HG03135 (cell line): Measurements from ENCODE around the gene CALB2.
"Not testable (repeated sequence)": the region's sequence is repeated elsewhere in the genome, so short reads cannot be mapped to it uniquely, and the experiment has no call there.

Experiments
- ATAC-seq: cut with Tn5 transposase; IDR thresholded peaks from one replicate; pipeline ENCODE4 v1.9.1; 2021; ENCODE audit warnings: mild to moderate bottlenecking, moderate library complexity; ENCODE audit not compliant: unreplicated experiment

The CALB2 gene

DNA sequence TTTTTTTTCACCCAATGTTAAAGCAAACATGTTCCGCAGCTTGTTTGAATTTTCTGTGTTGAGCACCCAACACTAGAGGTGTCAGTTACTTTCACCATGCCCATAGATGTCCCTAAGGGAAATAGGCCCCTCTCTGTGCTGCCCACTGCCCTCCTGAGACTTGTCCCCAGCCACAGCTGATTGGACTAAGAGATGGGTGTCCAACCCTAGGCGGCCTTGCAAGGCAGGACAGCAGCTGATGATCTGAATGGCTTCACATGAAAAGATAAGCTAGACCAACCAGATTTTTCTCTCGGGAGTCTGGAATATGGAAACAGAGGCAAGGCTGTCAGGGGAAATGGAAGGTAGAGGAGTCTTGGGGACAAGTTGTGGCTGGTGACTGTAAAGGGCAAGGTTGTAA is 6.1 kb upstream of the CALB2 start:
- ATAC-seq, result no peak

DNA sequence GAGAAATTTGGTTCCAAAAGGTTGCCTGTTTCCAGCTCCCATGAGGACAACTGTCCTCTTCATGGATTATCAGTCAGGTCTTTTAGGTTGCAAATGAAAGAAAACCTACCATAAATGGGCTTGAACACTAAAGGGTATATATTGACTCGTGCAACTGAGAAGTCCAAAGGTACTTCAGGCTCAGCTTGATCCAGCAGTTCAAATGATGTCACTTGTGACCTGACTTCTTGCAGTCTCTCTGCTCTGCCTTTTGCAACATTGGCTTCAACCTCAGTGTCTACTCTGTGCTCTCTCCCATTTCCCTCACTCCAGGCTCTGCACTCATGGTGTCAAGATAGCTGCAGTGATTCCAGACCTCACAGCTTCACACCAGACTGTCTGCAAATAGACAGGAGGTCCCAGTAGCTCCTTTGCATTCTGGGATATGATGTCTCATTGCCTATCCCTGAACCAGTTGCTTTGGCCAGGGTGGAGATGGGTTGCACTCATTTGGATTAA is 5.5 kb upstream of the CALB2 start:
- ATAC-seq, result no peak

DNA sequence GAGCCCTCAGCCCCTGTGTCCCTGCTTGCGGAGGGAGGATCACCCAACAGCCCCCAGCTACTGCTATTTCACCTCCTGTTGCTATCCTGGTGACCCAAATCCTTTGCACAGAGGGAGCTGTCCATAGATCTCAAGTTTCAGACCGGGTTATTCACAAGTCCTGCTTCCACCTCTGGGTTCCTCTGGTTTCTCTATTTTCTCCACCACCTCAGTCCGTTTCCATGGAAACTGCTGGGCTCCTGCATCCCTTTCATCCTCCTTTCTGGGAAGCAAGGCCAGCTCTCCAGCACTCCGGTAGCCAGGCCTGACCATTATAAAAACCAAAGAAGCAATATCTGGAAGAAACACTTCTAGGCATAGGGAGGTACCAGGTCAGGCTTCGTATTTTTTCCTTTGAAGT is 4.8 kb upstream of the CALB2 start:
- no peak for ATAC-seq

DNA sequence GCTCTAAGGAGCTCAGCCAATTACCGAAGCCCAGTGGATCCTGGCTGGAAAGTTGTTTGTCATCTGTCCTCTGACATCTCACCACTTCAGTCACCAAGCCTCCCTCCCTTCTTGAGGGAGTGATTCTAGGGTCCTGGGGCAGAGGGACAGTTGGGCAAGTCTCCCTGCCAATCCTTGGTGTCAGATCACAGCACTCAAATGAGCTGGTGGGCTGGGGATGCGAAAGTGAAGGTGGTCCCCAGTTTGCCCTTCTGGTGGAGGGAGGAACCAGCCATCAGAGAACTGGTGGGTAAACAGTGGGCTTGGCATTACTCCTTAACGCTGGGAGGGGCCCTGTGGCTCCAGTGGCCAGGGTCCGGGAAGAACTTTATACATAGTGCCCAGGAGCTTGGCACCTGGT is 4.4 kb upstream of the CALB2 start:
- ATAC-seq, result no peak

DNA sequence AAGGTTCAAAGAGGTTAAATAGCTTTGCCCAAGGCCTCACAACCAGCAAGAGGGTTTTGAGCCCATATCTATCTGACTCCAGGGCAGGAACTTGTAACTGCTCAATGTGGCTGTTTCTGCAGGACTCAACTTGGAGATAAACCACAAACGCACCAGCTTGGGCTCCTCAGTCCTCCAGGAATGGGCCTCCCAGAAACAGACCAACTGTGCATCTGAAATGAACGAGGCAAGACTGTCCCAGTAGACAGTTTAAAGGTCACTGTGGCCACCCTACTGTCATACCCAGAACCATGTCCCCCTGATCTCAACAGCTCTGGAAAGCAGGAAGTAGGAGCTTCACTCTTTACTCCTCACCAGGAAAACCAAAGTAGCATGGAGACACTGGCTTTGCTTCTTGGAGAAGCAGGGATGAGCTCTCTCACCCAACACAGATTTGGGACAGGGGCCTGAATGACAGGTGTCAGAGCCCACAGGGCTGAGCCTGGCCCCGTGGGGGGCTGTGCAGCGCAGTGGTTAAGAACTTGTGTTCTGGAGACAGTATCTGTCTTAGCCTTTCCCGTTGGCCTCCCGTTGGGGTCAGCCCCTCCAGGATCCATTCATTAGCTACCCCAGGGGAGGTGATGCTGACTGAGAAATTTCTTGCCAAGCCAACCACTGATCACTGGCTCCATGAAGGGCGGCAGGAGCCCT is 2.3 kb upstream of the CALB2 start:
- no peak for ATAC-seq

DNA sequence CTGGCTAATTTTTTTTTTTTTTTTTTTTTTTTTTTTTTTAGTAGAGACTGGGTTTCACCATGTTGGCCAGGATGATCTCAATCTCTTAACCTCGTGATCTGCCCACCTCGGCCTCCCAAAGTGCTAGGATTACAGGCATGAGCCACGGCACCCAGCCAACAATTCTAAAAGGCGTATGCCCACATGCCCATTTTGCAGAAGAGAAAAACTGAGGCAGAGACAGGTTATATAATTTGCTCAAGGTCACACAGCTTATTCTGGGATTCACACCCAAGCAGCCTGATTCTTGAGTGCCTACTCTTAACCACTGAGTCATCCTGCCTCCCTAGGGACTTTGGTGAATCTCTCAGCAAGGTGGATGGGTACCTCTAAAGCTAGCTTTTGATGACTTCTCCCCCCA is 1.6 kb upstream of the CALB2 start:
- ATAC-seq, result not testable (repeated sequence)

DNA sequence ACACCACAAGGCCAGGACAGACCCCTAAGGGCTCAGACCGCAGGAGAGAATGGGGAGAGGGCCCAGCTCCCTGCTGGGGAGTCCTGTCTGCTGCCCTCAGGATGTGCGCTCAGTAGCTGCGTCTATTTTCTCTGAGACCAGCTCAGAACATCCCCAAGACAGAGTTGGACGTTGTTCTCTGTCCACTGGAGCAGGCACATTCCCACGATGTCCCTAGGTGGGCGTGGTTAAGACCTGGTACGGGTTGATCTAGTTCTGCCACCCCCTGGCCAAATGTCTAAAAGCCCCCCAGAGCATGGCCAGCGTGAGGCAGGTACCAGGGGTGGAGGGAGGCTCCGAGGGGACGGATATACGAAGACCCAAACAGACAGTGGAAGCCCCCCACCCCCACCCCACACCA is 842 bp upstream of the CALB2 start:
- no peak for ATAC-seq

DNA sequence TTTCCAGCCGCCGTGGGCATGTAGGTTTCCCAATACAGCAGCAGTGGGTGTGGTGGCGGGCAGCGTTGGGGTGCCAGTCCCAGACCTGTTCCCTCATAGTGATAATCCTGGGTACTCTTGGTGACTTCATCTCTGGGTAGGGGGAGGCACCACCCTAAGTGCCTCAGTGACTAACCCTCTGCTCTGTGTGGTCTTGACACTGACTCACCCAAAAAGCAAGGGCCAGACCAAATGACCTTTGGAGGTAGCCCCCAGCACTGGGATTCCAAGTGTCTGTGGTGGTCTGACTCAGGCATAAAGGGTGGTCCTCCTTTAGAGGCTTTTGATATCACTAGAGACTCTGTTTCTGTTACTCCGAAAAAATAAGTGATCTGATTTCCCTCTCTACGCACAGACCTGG is 908 bp downstream of the CALB2 start:
- ATAC-seq, result no peak

DNA sequence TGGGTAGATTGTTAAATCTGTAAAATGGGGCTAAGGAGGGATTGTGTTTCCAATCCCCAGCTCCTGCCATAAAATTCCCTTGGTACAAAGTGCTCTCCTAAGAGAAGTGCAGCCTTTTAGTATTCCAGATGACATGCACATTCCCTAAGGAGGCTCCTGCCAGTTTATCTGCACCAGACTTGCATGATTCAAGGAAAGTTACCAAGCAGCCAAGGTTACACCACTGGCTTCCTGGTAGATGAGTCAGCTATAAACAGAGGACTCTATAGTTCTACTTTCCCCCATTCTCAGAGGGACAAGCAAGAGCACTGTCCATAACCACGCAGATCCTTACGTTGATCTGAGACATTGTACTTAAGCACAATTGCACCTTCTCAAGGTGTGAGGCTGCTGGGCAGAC is 1.9 kb downstream of the CALB2 start:
- ATAC-seq, result no peak

DNA sequence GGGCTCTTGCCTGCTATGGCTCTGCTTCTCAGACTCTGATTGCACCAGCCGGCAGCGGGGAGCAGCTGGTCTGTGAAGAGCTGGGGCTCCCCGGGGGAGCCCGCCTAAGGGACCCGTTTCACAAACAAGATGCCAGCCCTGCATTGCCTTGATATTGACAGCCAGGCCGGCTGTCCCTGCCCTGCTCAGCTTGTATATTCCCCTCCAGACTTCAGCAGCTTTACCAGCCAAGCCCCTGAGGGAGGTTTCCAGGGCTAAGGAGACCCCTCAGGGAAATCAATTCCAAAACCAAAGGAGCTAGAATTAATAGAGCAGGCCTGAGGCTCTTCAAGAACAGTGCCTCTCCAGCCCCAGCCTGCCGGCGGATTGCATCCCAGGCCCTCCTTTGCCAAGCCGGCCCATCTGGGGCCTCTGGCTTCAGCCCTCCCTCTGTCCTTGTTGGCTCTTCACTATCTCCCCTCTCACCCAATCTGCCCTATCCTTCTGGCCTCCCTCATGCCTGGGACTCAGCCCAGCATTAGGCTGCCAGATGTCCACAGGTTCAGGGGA is 5.7 kb downstream of the CALB2 start:
- ATAC-seq, result no peak

DNA sequence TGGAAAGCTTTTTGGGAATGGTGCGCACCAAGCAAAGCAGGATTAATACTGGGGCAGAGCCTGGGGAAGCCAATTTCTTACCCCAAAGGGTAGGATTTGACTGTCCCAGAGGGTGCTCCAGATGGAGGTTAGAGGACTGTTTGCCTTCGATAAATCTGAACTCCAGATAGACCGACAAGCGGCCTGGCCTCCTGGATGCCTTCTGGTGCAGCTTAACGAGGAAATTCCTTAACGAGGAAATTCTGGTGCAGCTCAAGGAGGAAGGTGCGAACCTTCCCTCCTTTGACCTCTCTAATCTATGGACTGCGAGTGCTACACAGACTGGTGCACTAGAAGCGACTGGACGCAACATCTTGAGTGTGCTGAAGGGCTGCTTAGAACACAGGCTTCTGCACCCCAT is 6.5 kb downstream of the CALB2 start:
- ATAC-seq, result no peak

DNA sequence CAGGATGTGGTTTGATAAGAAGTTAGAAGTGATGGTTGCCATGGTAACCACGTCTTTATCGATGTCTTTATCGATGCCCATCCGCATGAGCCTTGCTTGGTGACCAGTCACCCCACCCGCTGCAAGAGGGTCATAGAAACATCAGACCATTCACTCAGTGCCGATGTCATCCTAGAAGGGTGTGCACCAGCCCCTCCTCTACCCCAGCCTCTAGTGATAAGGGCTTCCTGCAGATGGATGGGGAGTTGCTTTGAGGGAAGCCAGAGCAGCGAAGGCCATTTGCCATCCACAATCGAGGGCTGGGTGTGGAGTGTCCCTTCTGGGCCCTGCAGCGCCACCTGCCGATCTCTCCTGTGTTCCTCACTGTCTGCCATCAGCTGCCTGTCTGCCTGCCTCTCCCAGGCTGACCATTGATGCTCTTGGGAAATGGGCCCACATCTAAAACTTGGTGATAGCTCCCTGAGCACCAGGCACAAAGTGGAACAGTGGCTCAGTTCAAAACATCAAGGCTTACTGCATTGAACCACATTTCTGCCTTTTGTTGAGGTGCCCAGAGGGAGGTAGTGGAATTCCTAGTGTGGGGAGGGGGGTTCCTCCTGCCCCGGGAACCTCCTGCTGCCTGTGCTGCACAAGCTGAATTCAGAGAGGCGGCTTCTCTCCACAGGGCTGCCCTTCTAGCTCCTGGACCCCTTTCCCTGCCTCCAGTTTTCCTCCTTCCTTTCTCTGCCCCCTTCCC is 8.9 kb downstream of the CALB2 start:
- ATAC-seq, result no peak

DNA sequence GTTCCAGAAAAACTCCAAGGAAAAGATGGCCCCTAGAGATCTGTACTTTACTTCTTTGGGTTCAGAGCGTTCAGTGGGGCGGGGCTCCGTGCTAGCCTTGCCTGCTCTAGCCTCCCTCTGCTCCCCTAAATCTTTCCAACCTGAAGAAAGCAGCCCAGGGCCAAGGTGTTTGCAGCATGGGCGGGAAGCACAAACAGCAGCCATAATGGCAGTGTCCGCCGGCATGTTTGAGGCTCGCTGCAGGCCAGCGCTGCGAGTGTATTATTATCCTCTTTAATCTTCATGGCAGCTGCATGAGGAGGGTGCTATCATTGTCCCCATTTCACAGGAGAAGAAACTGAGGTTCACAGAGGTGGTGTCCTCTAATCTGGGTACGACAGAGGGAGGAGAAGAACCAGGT is 10.4 kb downstream of the CALB2 start:
- no peak for ATAC-seq

DNA sequence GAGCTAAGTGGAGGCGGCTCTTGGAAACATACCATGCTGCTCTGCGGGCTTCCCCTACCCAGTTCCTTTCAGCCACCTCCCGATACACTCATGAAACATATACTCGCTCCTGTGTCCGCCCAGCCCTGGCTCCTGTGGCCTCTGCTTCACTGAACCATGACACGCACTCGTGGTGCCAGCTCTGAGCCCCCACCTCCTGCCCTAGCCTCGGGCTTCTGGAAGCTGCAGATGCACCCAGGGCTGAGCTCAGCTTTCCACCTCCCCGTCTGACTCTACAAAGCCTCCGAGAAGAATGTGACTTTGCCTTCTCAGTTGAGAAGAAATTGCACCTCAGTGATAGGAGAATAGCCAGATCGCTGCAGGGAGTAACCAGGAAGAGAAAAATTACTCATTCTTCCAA is 11.0 kb downstream of the CALB2 start:
- no peak for ATAC-seq

DNA sequence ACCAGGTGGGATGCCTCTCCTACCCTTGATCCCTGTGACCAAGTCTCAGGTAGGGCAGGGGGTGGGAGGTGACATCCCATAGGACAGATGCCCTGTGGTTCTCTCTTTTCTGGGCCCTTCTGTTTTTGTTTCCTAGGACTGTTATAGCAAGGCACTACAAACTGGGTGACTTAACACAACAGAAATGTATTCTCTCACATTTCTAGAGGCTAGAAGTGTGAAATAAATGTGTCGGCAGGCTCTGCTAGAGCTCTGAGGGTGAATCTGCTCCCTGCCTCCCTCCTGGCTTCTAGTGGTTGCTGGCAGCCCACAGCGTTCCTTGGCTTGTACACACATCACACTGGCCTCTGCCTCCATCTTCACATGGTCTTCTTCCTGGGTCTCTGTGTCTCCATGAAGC is 12.7 kb downstream of the CALB2 start:
- ATAC-seq, result no peak

DNA sequence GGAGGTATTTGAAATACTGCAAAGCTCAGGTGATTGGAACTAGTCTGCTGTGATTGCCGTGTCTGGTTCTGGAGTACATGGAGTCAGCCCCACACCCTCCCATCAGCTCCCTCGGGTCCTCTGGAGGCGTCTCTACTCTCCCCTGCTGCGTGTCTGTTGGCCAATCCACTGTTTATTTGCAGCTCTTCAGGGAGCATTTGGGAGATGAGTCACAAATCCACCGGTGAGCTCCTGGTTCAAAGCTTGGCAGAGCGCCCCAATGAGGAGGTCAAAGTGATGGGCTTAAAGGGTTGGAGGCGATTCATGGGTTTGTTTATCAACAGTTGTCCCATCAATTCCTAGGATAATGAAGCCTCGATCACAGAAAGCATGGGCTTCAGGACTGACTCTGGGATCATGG is 14.6 kb downstream of the CALB2 start:
- ATAC-seq, result no peak

DNA sequence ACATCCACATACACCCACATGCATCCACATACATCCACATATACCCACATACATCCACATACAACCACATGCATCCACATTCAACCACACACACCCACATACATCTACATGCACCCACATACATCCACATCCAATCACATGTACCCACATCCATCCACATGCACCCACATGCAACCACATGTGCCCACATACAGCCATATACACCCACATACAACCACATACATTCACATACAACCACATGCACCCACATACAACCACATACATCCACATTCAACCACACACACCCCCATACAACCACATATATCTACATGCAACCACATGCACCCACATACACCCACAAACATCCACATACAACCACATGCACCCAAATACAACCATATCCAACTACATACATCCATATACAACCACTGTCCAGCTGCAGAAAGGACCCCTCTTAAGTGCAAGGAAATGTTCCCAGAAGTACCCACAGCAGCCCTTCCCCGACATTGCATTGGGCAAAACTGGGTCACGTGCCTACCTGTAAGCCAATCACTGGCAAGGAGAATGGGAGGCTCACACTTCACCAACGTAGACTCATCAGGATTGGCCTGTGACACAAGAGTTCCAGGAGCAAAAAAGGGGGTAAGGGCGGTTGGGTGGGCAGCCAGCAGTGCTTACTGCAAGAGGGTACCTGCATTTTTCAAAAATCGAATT is 18.1 kb downstream of the CALB2 start:
- ATAC-seq, result no peak

DNA sequence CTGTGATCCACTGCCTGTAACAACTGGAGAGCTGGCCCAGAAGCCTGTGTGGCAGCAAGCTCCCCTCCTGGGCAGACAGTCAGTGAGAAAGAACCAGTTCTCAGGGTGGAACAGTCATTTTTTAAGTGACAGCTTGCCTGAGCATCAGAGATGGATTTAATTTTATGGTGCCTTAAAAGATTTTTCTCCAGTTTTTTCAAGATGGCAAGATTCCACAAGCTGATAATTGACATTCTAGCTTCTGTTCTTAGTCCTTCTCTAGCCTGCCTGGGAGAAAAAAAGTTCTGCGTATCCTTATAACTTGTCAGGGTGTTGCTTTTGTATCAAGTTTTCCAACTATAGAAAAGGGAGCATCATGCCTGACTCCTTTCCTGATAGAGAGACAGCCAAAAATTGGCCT is 21.2 kb downstream of the CALB2 start:
- ATAC-seq, result no peak

DNA sequence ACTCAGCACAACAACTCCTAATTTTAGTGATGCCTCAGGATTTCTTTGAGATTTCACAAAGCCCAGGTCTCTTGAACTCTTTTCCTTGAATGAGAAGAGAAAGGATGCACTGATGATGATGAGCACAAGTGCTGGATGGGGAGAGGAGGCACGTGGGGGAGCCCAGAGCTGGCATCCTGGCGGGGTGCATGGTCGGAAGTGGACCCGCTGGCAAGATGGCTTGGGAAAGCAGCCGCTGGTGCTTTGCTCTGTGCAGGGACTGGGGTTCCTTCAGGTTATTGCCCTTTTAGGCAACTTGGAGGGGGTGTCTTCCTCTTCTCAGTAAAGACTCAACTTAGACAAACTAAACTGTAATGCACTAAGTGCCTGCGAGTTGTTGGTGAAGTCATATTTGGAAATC is 22.3 kb downstream of the CALB2 start:
- ATAC-seq, result no peak

DNA sequence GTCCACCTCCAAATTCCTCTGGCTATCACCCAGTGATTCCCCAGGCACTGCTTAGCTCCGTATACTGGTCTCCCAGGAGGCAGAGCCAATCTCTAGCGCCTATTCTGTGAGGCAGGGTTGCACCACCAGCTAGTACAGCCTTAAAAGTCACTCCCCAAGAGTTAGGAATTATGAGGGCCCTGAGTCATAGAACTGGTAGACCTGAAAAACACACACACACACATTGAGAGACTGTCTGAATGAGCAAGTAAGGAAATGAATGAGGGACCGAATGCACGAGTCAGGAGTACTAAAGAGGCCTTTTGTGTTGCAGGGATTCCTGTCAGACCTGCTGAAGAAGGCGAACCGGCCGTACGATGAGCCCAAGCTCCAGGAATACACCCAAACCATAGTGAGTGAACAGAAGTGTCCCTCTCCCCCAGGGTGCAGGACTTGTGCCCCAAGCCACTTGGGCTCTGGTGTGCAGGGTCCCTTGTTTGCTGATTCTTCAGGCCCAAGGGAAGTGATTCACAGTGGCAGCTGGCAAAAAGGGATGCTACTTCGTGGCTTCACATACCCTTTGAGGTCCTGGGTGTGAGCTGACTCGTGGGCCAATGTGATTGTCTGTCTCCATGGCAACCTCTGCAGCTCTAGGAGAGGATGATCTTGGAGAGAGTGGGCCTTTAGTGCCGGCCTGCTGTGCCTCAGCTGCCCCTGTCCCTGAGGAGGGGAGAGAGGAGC is 24.7 kb downstream of the CALB2 start:
- ATAC-seq, result no peak

DNA sequence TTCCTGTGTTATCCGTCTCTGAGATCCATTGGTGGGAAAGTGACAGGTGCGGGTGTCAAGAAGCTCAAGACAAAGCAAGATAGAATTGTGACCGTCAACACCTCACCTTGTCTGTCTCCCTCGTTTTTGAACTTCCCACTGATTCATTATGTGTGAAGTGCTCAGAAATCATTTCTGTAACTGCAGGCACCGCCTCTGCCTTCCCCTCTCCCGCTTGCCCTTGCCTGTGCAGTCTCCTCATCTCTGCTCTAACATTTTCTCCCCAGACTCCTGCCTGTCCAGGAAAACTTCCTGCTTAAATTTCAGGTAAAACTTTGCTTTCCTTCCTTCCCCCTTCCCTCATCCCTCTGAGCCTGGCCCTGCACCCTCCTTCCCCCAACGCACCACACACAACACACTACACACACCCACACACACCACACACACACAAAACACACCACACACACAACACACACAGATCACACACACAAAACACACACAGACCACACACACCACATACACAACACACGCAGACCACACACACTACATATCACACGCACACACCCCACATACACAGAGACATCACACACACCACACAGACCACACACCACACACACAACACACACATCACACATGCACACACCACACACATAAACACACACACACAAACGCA is 25.7 kb downstream of the CALB2 start:
- no peak for ATAC-seq
